Smooth muscle cell (in vitro differentiated cells): ENCODE results near the gene APOE. TPM values are rescaled to one million over a fixed set of nuclear protein-coding genes. Genes with fewer than 3 reads are reported as not detected.

Experiments used
- DNase-seq: peaks from one replicate; lab custom pipeline; 2025; ENCODE audit not compliant: unreplicated experiment; lab: John Stamatoyannopoulos, UW
- H2AFZ ChIP-seq: fragments of 200-600 bp; sonication (generic); 2 replicates; pipeline ENCODE4 v1.6.0; 2016; ENCODE audit warnings: antibody characterized with exemption, low read depth, mild to moderate bottlenecking
- H3F3A ChIP-seq: fragments of 200-600 bp; sonication (generic); 2 replicates; pipeline ENCODE4 v1.6.0; 2017; ENCODE audit warnings: antibody characterized with exemption, low read depth
- H3K27ac ChIP-seq: fragments of 200-600 bp; sonication (generic); 2 replicates; pipeline ENCODE4 v1.5.1; 2016; ENCODE audit warnings: low read depth, mild to moderate bottlenecking
- H3K27me3 ChIP-seq: fragments of 200-600 bp; sonication (generic); 2 replicates; pipeline ENCODE4 v1.6.1; 2016; ENCODE audit warnings: low read depth, mild to moderate bottlenecking
- H3K36me3 ChIP-seq: fragments of 200-600 bp; sonication (generic); 2 replicates; pipeline ENCODE4 v1.5.1; 2016; ENCODE audit warnings: low read depth
- H3K4me1 ChIP-seq: fragments of 200-600 bp; sonication (generic); 2 replicates; pipeline ENCODE4 v1.5.1; 2016; ENCODE audit warnings: low read depth
- H3K4me2 ChIP-seq: fragments of 200-600 bp; sonication (generic); 2 replicates; pipeline ENCODE4 v1.6.0; 2016; ENCODE audit warnings: mild to moderate bottlenecking
- H3K4me3 ChIP-seq: fragments of 200-600 bp; sonication (generic); 2 replicates; pipeline ENCODE4 v1.5.1; 2016; ENCODE audit warnings: mild to moderate bottlenecking
- H3K79me2 ChIP-seq: fragments of 200-600 bp; sonication (generic); 2 replicates; pipeline ENCODE4 v1.6.0; 2016; ENCODE audit warnings: low read depth, mild to moderate bottlenecking
- H3K9ac ChIP-seq: fragments of 200-600 bp; sonication (generic); 2 replicates; pipeline ENCODE4 v1.6.0; 2016; ENCODE audit warnings: low read depth
- H3K9me3 ChIP-seq: fragments of 200-600 bp; sonication (generic); replicated peaks from 2 replicates; pipeline ENCODE4 v1.5.1; 2016; ENCODE audit warnings: low read depth
- H4K20me1 ChIP-seq: fragments of 200-600 bp; sonication (generic); 2 replicates; pipeline ENCODE4 v1.6.0; 2016; ENCODE audit warnings: low read depth
- WGBS: methylation state at CpG from one replicate; pipeline ENCODE4 v1.1.7; 2016; ENCODE audit warnings: low lambda C conversion rate; 5-methylcytosine and 5-hydroxymethylcytosine counted together
- polyA plus RNA-seq: library from polyadenylated mRNA; unstranded; fragments of >200 nt; fragmentation: Nextera tagmentation; extraction: Ambion mirVana; gene quantifications from 2 replicates; pipeline ENCODE4 v1.2.1, GENCODE V29; 2016
- total RNA-seq: library from RNA; depleted of rRNA; stranded (reverse); fragments of >200 nt; gene quantifications from 2 replicates; pipeline ENCODE4 v1.2.3, GENCODE V29; 2014
- TF ChIP-seq, protein P1 (sequence below): fragments of 200-600 bp; sonication (generic); IDR thresholded peaks from 2 replicates; pipeline ENCODE4 v1.5.1; 2017; ENCODE audit warnings: borderline replicate concordance, mild to moderate bottlenecking, antibody characterized with exemption; ENCODE audit not compliant: insufficient read depth, poor library complexity, severe bottlenecking

The APOE gene
- total and polyA plus RNA-seq, 2 experiments from 2014 or later: 228 to 329 TPM

DNA sequence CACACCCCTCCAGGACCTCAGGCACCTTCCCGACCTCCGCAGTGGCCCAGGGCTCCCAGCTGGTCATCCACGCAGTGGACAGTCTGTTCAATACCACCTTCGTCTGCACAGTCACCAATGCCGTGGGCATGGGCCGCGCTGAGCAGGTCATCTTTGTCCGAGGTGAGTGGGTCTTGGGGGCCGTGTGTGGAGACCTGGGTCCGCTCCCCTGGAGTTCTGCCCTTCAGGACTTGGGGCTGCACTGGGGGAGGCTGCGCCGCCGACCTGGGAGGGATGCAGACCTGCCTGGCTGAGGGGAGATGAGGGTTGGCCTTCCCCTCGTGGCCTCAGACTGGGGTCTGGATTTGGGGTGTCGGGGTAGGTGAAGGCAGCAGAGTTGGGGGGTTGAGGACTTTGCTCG is 31.3 kb upstream of the APOE start:
- no peak overlapping the region for H3K27ac ChIP-seq
- WGBS: 94% methylated on average over 16 of the region's 16 CpGs
- H3F3A ChIP-seq: peaks cover 14% of the 10 kb centered on the region
- no peak overlapping the region for H3K4me3 ChIP-seq
- no peak overlapping the region for H3K4me2 ChIP-seq
- H3K36me3 ChIP-seq: peaks cover 5% of the 10 kb centered on the region
- H4K20me1 ChIP-seq: peaks cover 32% of the 10 kb centered on the region
- no peaks in the 10 kb centered on the region for H3K4me1 ChIP-seq
- H3K27me3 ChIP-seq: no peaks in the 10 kb centered on the region
- no peak overlapping the region for H3K9ac ChIP-seq
- H3K79me2 ChIP-seq: peaks cover 3% of the 10 kb centered on the region
- H3K9me3 ChIP-seq: no peaks in the 10 kb centered on the region
- TF ChIP-seq, protein P1, sequence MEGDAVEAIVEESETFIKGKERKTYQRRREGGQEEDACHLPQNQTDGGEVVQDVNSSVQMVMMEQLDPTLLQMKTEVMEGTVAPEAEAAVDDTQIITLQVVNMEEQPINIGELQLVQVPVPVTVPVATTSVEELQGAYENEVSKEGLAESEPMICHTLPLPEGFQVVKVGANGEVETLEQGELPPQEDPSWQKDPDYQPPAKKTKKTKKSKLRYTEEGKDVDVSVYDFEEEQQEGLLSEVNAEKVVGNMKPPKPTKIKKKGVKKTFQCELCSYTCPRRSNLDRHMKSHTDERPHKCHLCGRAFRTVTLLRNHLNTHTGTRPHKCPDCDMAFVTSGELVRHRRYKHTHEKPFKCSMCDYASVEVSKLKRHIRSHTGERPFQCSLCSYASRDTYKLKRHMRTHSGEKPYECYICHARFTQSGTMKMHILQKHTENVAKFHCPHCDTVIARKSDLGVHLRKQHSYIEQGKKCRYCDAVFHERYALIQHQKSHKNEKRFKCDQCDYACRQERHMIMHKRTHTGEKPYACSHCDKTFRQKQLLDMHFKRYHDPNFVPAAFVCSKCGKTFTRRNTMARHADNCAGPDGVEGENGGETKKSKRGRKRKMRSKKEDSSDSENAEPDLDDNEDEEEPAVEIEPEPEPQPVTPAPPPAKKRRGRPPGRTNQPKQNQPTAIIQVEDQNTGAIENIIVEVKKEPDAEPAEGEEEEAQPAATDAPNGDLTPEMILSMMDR: no peak
- no peak for DNase-seq
- H2AFZ ChIP-seq: no peak overlapping the region

DNA sequence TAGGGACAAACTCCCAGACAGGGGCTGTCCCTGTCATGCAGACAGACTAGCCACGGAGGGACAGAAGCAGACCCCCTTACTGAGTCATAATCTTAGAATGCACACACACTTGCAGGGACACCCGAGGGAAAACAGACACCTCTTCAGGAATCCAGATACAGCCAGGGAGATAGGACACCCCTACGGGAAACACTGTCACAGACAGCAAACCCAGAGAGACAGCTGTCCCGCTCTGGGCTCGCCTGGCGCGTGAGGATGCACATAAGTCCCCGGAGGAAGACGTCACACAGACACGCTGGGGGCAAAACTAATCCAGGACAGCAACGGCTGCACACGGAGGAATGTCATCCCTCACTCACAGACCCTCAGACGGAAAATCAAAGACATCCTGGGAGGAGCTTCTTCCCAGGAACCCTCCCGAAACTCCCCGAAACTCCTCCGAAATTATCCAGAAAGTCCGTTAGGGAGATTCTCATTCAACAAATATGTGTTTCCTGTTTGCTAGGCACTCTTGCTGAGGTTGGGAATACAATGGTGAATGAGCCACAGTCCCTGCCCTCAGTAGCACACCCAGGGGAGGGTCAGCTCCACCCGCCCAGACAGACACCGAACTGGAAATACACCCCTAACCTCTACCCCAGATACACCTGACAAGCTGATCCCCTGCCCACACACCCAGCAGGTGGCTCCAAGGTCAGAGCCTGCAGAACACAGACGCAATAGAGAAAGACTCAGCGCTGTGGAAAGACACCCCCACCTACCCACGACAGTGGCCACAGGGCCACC is 29.7 kb upstream of the APOE start:
- no peaks in the 10 kb centered on the region for H3K4me1 ChIP-seq
- H3K4me2 ChIP-seq: no peak overlapping the region
- no peaks in the 10 kb centered on the region for H3K9me3 ChIP-seq
- H4K20me1 ChIP-seq: peaks cover 21% of the 10 kb centered on the region
- 42% methylated on average over 22 of the region's 22 CpGs for WGBS
- H3K9ac ChIP-seq: no peak overlapping the region
- no peak for DNase-seq
- H3K27ac ChIP-seq: peak overlapping the region; percentile 66
- H3K27me3 ChIP-seq: no peaks in the 10 kb centered on the region
- TF ChIP-seq, protein P1: no peak
- H2AFZ ChIP-seq: no peak overlapping the region
- peaks cover 3% of the 10 kb centered on the region for H3K79me2 ChIP-seq
- H3F3A ChIP-seq: peaks cover 14% of the 10 kb centered on the region
- peaks cover 5% of the 10 kb centered on the region for H3K36me3 ChIP-seq
- no peak overlapping the region for H3K4me3 ChIP-seq

DNA sequence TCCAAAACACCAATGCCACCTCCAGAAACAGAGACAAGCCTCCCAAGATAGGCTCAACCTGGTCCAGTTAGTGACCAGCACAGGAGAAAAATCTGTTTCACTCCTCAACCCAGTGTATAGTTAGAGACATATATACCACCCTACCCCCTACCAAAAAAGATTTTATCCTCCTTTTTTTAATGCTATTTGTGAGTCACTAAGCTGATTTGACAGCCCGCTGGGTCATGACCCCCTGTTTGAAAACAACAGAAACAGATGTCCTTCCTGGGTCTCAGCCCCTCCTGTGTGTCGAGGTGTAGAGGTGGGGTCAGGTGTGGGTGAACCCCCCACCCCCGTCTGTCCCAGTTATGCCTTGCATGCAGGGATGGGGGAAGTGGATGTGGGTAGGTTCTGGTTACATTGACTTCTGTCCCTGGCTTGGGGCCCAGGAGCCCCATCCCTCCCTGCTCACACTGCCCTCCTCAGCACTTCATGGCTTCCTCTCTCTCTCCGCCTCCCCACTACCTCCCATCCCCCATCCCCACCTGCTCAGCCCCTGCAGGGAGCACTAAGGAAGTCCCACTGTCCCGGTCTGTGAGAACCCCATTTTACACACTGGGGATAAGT is 28.6 kb upstream of the APOE start:
- 91% methylated on average over 5 of the region's 5 CpGs for whole genome bisulfite sequencing
- H3K4me3 ChIP-seq: no peak overlapping the region
- DNase-seq: no peak
- TF ChIP-seq, protein P1: no peak
- H3K4me1 ChIP-seq: no peaks in the 10 kb centered on the region
- H3K4me2 ChIP-seq: no peak overlapping the region
- no peaks in the 10 kb centered on the region for H3K79me2 ChIP-seq
- no peaks in the 10 kb centered on the region for H3K27me3 ChIP-seq
- H4K20me1 ChIP-seq: peaks cover 17% of the 10 kb centered on the region
- no peak overlapping the region for H2AFZ ChIP-seq
- H3K36me3 ChIP-seq: peaks cover 4% of the 10 kb centered on the region
- no peak overlapping the region for H3K9ac ChIP-seq
- H3F3A ChIP-seq: peaks cover 14% of the 10 kb centered on the region
- no peak overlapping the region for H3K27ac ChIP-seq
- no peaks in the 10 kb centered on the region for H3K9me3 ChIP-seq
